WTC11 (cell line): Measurements from ENCODE around the gene ACAA1. TPM values are rescaled to one million over a fixed set of nuclear protein-coding genes. Genes with fewer than 3 reads are reported as not detected.

ENCODE experiments used
- ATAC-seq: fragments of 200-7000 bp; cut with Tn5 transposase; 2 replicates; pipeline ENCODE4 v1.10.0; 2021; ENCODE audit warnings: mild to moderate bottlenecking, moderate library complexity
- CTCF ChIA-PET: fragments of 300-600 bp; sonication (Branson Sonifier 250); formaldehyde crosslinking; loops from one replicate; lab custom pipeline; 2021; ENCODE audit warnings: antibody characterized with exemption; lab: Charles Lee
- POLR2A ChIA-PET: fragments of 350-600 bp; sonication (Branson Sonifier 250); formaldehyde crosslinking; loops from one replicate; lab custom pipeline; 2021; ENCODE audit warnings: antibody characterized with exemption; lab: Charles Lee
- DNase-seq: peaks from one replicate; pipeline ENCODE4 v3.0.0; 2021; ENCODE audit warnings: low spot score
- H3K27ac Mint-ChIP-seq: 2 replicates; pipeline ENCODE4 v1.8.0; 2021; ENCODE audit warnings: mixed read lengths
- H3K27me3 Mint-ChIP-seq: 2 replicates; pipeline ENCODE4 v1.8.0; 2021; ENCODE audit warnings: low read depth, mild to moderate bottlenecking, moderate library complexity, mixed read lengths
- H3K36me3 Mint-ChIP-seq: 2 replicates; pipeline ENCODE4 v1.8.0; 2021; ENCODE audit warnings: mixed read lengths
- H3K4me1 Mint-ChIP-seq: 2 replicates; pipeline ENCODE4 v1.8.0; 2022; ENCODE audit warnings: mixed read lengths
- H3K4me3 Mint-ChIP-seq: 2 replicates; pipeline ENCODE4 v1.8.0; 2021; ENCODE audit warnings: mild to moderate bottlenecking, moderate library complexity, mixed read lengths
- H3K9me3 Mint-ChIP-seq: 2 replicates; pipeline ENCODE4 v1.8.0; 2021; ENCODE audit warnings: mixed read lengths
- AR ChIP-seq: fragments of 250-450 bp; sonication (Bioruptor Pico); IDR thresholded peaks from 2 replicates; pipeline ENCODE4 v1.9.0; 2021; ENCODE audit warnings: mild to moderate bottlenecking
- ATF3 ChIP-seq: sonication (generic); formaldehyde crosslinking; conservative IDR thresholded peaks from 2 replicates; pipeline ENCODE4 v1.8.1; 2022; ENCODE audit warnings: mild to moderate bottlenecking, missing genetic modification reagents
- CREB1 ChIP-seq: sonication (generic); formaldehyde crosslinking; IDR thresholded peaks from 2 replicates; pipeline ENCODE4 v1.8.0; 2023; ENCODE audit warnings: mild to moderate bottlenecking, missing genetic modification reagents
- IRF1 ChIP-seq: sonication (generic); formaldehyde crosslinking; IDR thresholded peaks from 2 replicates; pipeline ENCODE4 v1.8.0; 2023; ENCODE audit warnings: missing genetic modification reagents
- JAZF1 ChIP-seq: fragments of 250-450 bp; sonication (Bioruptor Pico); IDR thresholded peaks from 2 replicates; pipeline ENCODE4 v1.9.0; 2021; ENCODE audit warnings: moderate library complexity, mild to moderate bottlenecking, inconsistent platforms
- NR2C2 ChIP-seq: sonication (generic); formaldehyde crosslinking; IDR thresholded peaks from 2 replicates; pipeline ENCODE4 v1.8.0; 2022; ENCODE audit warnings: mild to moderate bottlenecking, missing genetic modification reagents
- OVOL2 ChIP-seq: fragments of 250-450 bp; sonication (Bioruptor Pico); IDR thresholded peaks from 2 replicates; pipeline ENCODE4 v1.9.0; 2021; ENCODE audit warnings: mild to moderate bottlenecking, borderline replicate concordance
- PRRX2 ChIP-seq: fragments of 250-450 bp; sonication (Bioruptor Pico); IDR thresholded peaks from 2 replicates; pipeline ENCODE4 v1.8.0; 2021; ENCODE audit warnings: mild to moderate bottlenecking
- RELA ChIP-seq: sonication (generic); formaldehyde crosslinking; IDR thresholded peaks from 2 replicates; pipeline ENCODE4 v1.8.1; 2022; ENCODE audit warnings: missing genetic modification reagents, mild to moderate bottlenecking, borderline replicate concordance
- RORB ChIP-seq: fragments of 250-450 bp; sonication (Bioruptor Pico); IDR thresholded peaks from 2 replicates; pipeline ENCODE4 v1.9.0; 2021; ENCODE audit warnings: mild to moderate bottlenecking
- USF2 ChIP-seq: sonication (generic); formaldehyde crosslinking; IDR thresholded peaks from 2 replicates; pipeline ENCODE4 v1.8.1; 2023; ENCODE audit warnings: mild to moderate bottlenecking, missing genetic modification reagents, moderate library complexity
- ZBTB43 ChIP-seq: sonication (generic); formaldehyde crosslinking; IDR thresholded peaks from 2 replicates; pipeline ENCODE4 v1.8.1; 2023; ENCODE audit warnings: mild to moderate bottlenecking, missing genetic modification reagents
- ZNF263 ChIP-seq: sonication (generic); formaldehyde crosslinking; IDR thresholded peaks from 2 replicates; pipeline ENCODE4 v1.8.1; 2022; ENCODE audit warnings: low read depth, mild to moderate bottlenecking, moderate library complexity, missing genetic modification reagents
- ZNF396 ChIP-seq: fragments of 250-450 bp; sonication (Bioruptor Pico); IDR thresholded peaks from 2 replicates; pipeline ENCODE4 v1.8.0; 2021; ENCODE audit warnings: mild to moderate bottlenecking, moderate library complexity, borderline replicate concordance
- total RNA-seq: library from RNA; stranded (reverse); gene quantifications from 3 replicates; pipeline ENCODE4 v1.2.3, GENCODE V29; 2021

Gene ACAA1
- total RNA-seq, 1 experiment from 2014 or later: 46.5 TPM

- no peak overlapping the region for H3K4me3 Mint-ChIP-seq
- no peak for TF ChIP-seq NR2C2 (CRISPR knock-in tag)
- no peak for TF ChIP-seq ZBTB43 (CRISPR knock-in tag)
- TF ChIP-seq PRRX2: no peak
- TF ChIP-seq AR (CRISPR knock-in tag): no peak
- no peak for TF ChIP-seq IRF1 (CRISPR knock-in tag)
- no peak for TF ChIP-seq ATF3 (CRISPR knock-in tag)
- no peak for TF ChIP-seq OVOL2 (CRISPR knock-in tag)
- no peak for TF ChIP-seq ZNF263 (CRISPR knock-in tag)
- TF ChIP-seq RORB (CRISPR knock-in tag): no peak
- TF ChIP-seq JAZF1 (CRISPR knock-in tag): no peak
- TF ChIP-seq ZNF396: no peak
- no peak for TF ChIP-seq RELA (CRISPR knock-in tag)
- TF ChIP-seq USF2 (CRISPR knock-in tag): no peak
- TF ChIP-seq CREB1: no peak
- TF ChIP-seq, all 79 proteins: peak for 0
- ATAC-seq (no peak), DNase-seq (no peak)
- 0 out of 2 replicates have a peak, but pooled peaks cover 4% of the 10 kb centered on the region for H3K36me3 Mint-ChIP-seq
- ChIA-PET CTCF (interaction anchor here (0.6 kb wide), 1 partner anchor 81 kb away, joined by 3 read pairs; the partner anchor contains the start of gene PLCD1), POLR2A (no interaction called here)
- H3K27ac Mint-ChIP-seq: no peak overlapping the region
- peaks cover 5% of the 10 kb centered on the region for H3K9me3 Mint-ChIP-seq
- H3K27me3 Mint-ChIP-seq: no peaks in the 10 kb centered on the region; the same call in 1 of the 2 replicates
- H3K4me1 Mint-ChIP-seq: no peaks in the 10 kb centered on the region
Measured at GRCh38 chr3:38110314-38111050, 26.4 kb downstream of the ACAA1 start.

- Mint-ChIP-seq H3K4me3 (no peak overlapping the region), H3K36me3 (peaks cover 8% of the 10 kb centered on the region; the same call in 1 of the 2 replicates), H3K4me1 (no peaks in the 10 kb centered on the region), H3K27me3 (no peaks in the 10 kb centered on the region; the same call in 1 of the 2 replicates), H3K27ac (no peak overlapping the region), H3K9me3 (peaks cover 12% of the 10 kb centered on the region)
- POLR2A ChIA-PET: interaction anchor here (1.1 kb wide), 1 partner anchor 11 kb away, joined by 3 read pairs; no protein-coding TSS in a partner anchor
- DNase-seq (no peak), ATAC-seq (no peak)
- CTCF ChIA-PET: interaction anchor here (0.6 to 1.1 kb wide), 2 partner anchors 8 to 80 kb away, joined by 3 read pairs; partner anchors contain the start of gene PLCD1
- TF ChIP-seq PRRX2: no peak
- no peak for TF ChIP-seq RORB (CRISPR knock-in tag)
Measured at GRCh38 chr3:38109580-38110313, 27.2 kb downstream of the ACAA1 start.
